CD14-positive monocyte (primary cell): ENCODE results near the gene NELL1. TPM values are rescaled to one million over a fixed set of nuclear protein-coding genes. Genes with fewer than 3 reads are reported as not detected.

ENCODE experiments used
- DNase-seq, 3 donors: peaks; one replicate each; pipeline ENCODE4 v3.0.0-alpha.2; 2011 to 2022
- H2AFZ ChIP-seq: 2 replicates; pipeline ENCODE4 v1.6.0; 2012; ENCODE audit warnings: mild to moderate bottlenecking, low read depth, low read length, inconsistent platforms; ENCODE audit not compliant: insufficient read depth, poor library complexity, severe bottlenecking
- H3K27ac ChIP-seq, 2 donors: 1 replicate in 1 of 2; 2 replicates in 1 of 2; pipeline ENCODE4 v1.5.1; 2012 to 2013; ENCODE audit warnings: low read length in 2 of 2, control low read depth in 1 of 2, inconsistent platforms in 1 of 2, low read depth in 1 of 2, mild to moderate bottlenecking in 1 of 2
- H3K27me3 ChIP-seq, 2 donors: one replicate each; pipeline versions ENCODE4 v1.6.0 to v1.6.1; 2011 to 2013; ENCODE audit warnings: low read length in 2 of 2; ENCODE audit not compliant: control insufficient read depth in 2 of 2, insufficient read depth in 2 of 2
- H3K36me3 ChIP-seq, 2 donors: replicated peaks in 1 of 2; 1 replicate in 1 of 2; 2 replicates in 1 of 2; pipeline versions ENCODE4 v1.5.1 to v1.6.1; 2012 to 2013; ENCODE audit warnings: low read length in 2 of 2, control low read depth in 1 of 2, inconsistent platforms in 1 of 2, mild to moderate bottlenecking in 1 of 2; ENCODE audit not compliant: insufficient read depth in 2 of 2, control insufficient read depth in 1 of 2
- H3K4me1 ChIP-seq, 2 donors: 1 replicate in 1 of 2; 2 replicates in 1 of 2; pipeline versions ENCODE4 v1.5.1 to v1.6.1; 2012 to 2013; ENCODE audit warnings: low read length in 2 of 2, control low read depth in 1 of 2, inconsistent platforms in 1 of 2, mild to moderate bottlenecking in 1 of 2, moderate library complexity in 1 of 2; ENCODE audit not compliant: insufficient read depth in 2 of 2, control insufficient read depth in 1 of 2
- H3K4me2 ChIP-seq: replicated peaks from 2 replicates; pipeline ENCODE3; 2012; ENCODE audit warnings: low read length, moderate library complexity, mild to moderate bottlenecking; ENCODE audit not compliant: poor library complexity, severe bottlenecking; ENCODE audit errors: extremely low read depth
- H3K4me3 ChIP-seq, 3 experiments: fragments of 200-600 bp in 1 of 3; sonication (generic) in 1 of 3; replicated peaks in 1 of 3; 1 replicate in 2 of 3; 2 replicates in 1 of 3; pipeline ENCODE4 v1.5.1; 2011 to 2013; ENCODE audit warnings: low read length in 3 of 3, mild to moderate bottlenecking in 3 of 3, control low read depth in 2 of 3, low read depth in 2 of 3, inconsistent platforms in 1 of 3, moderate library complexity in 1 of 3
- H3K79me2 ChIP-seq: 2 replicates; pipeline ENCODE4 v1.6.0; 2012; ENCODE audit warnings: mild to moderate bottlenecking, control low read depth, inconsistent platforms, low read length, moderate library complexity; ENCODE audit not compliant: insufficient read depth
- H3K9ac ChIP-seq: 2 replicates; pipeline ENCODE4 v1.6.0; 2017; ENCODE audit warnings: low read length, mild to moderate bottlenecking; ENCODE audit not compliant: insufficient read depth, poor library complexity, severe bottlenecking
- H3K9me3 ChIP-seq, 2 donors: replicated peaks in 1 of 2; 1 replicate in 1 of 2; 2 replicates in 1 of 2; pipeline versions ENCODE4 v1.5.1 to v1.6.1; 2012 to 2013; ENCODE audit warnings: low read length in 2 of 2, control low read depth in 1 of 2; ENCODE audit not compliant: control insufficient read depth in 1 of 2, insufficient read depth in 1 of 2
- H4K20me1 ChIP-seq: 2 replicates; pipeline ENCODE4 v1.6.0; 2012; ENCODE audit warnings: mild to moderate bottlenecking, low read length, control low read depth, moderate library complexity; ENCODE audit not compliant: insufficient read depth
- H3K27ac Mint-ChIP-seq, 7 donors: one replicate each; pipeline ENCODE4 v1.8.0; 2020; ENCODE audit warnings: mild to moderate bottlenecking in 7 of 7, mixed read lengths in 7 of 7, moderate library complexity in 6 of 7, inconsistent platforms in 2 of 7
- H3K27me3 Mint-ChIP-seq, 3 donors: one replicate each; pipeline ENCODE4 v1.8.0; 2021 to 2022; ENCODE audit warnings: low read depth in 3 of 3, mild to moderate bottlenecking in 3 of 3, mixed read lengths in 3 of 3, moderate library complexity in 3 of 3, inconsistent platforms in 1 of 3
- H3K36me3 Mint-ChIP-seq, 2 donors: one replicate each; pipeline ENCODE4 v1.8.0; 2020; ENCODE audit warnings: mixed read lengths in 2 of 2, inconsistent platforms in 1 of 2, mild to moderate bottlenecking in 1 of 2
- H3K4me1 Mint-ChIP-seq: one replicate; pipeline ENCODE4 v1.8.0; 2020; ENCODE audit warnings: mild to moderate bottlenecking, mixed read lengths
- H3K4me3 Mint-ChIP-seq, 2 donors: one replicate each; pipeline ENCODE4 v1.8.0; 2020; ENCODE audit warnings: mild to moderate bottlenecking in 2 of 2, mixed read lengths in 2 of 2, moderate library complexity in 1 of 2
- H3K9me3 Mint-ChIP-seq, 7 donors: one replicate each; pipeline ENCODE4 v1.8.0; 2020 to 2022; ENCODE audit warnings: mixed read lengths in 7 of 7, mild to moderate bottlenecking in 6 of 7, moderate library complexity in 6 of 7, inconsistent platforms in 2 of 7
- CTCF ChIP-seq: fragments of 200-600 bp; IDR thresholded peaks from one replicate; pipeline ENCODE4 v1.8.0; 2022; ENCODE audit warnings: antibody characterized with exemption, mild to moderate bottlenecking
- WGBS: methylation state at CpG from one replicate; pipeline ENCODE4 v1.1.5; 2013; ENCODE audit warnings: missing lambda C conversion rate; ENCODE audit not compliant: insufficient coverage; 5-methylcytosine and 5-hydroxymethylcytosine counted together
- intact Hi-C, 2 donors: fragments of 100-400 bp; cut with micrococcal nuclease; formaldehyde crosslinking; loops; one replicate each; pipeline versions ENCODE4 v1.15.0 to v1.15.1; 2023
- polyA plus RNA-seq, 3 donors: library from polyadenylated mRNA; depleted of rRNA in 1 of 3; unstranded in 2 of 3; stranded (reverse) in 1 of 3; fragments of 300-500 nt in 2 of 3; fragments of >200 nt in 1 of 3; fragmentation: Illumina TruSeq in 2 of 3; gene quantifications; 1 replicate in 2 of 3; 2 replicates in 1 of 3; pipeline ENCODE4 v1.2.3, GENCODE V29; 2012 to 2021

Gene NELL1
- polyA plus RNA-seq, 3 donors, result not detected

- Mint-ChIP-seq H3K27ac (no peak overlapping the region), H3K4me1 (no peaks in the 10 kb centered on the region), H3K9me3 (peaks cover 0 to 11% (median 2%) of the 10 kb centered on the region in 7 donors), H3K4me3 (no peak overlapping the region), H3K27me3 (peaks cover 0 to 3% (median 1%) of the 10 kb centered on the region in 3 donors), H3K36me3 (no peaks in the 10 kb centered on the region)
- H3K79me2 ChIP-seq, result no peaks in the 10 kb centered on the region
- no peaks in the 10 kb centered on the region for H3K4me1 ChIP-seq
- no peak for DNase-seq
- no peak overlapping the region for H3K27ac ChIP-seq
- H3K4me2 ChIP-seq, result no peak overlapping the region
- no peak overlapping the region for H3K4me3 ChIP-seq
- peaks cover 0 to 3% of the 10 kb centered on the region in 2 donors for H3K9me3 ChIP-seq
- intact Hi-C loops, result no loop called here
- TF ChIP-seq CTCF, result no peak
- WGBS, result 63% methylated on average over 2 of the region's 3 CpGs
- H3K9ac ChIP-seq, result no peak overlapping the region
- H3K27me3 ChIP-seq, result no peaks in the 10 kb centered on the region
- H2AFZ ChIP-seq, result no peak overlapping the region
- no peaks in the 10 kb centered on the region for H3K36me3 ChIP-seq
- no peaks in the 10 kb centered on the region for H4K20me1 ChIP-seq
These were observed 113.4 kb downstream of the NELL1 start for GRCh38 chr11:20782775-20783174.

GRCh38 chr11:20783220-20783619, 113.8 kb downstream of the NELL1 start:
- H3K36me3 ChIP-seq, result no peaks in the 10 kb centered on the region
- Mint-ChIP-seq H3K27ac (no peak overlapping the region), H3K4me1 (no peaks in the 10 kb centered on the region), H3K4me3 (no peak overlapping the region), H3K27me3 (peaks cover 0 to 3% (median 1%) of the 10 kb centered on the region in 3 donors), H3K36me3 (no peaks in the 10 kb centered on the region), H3K9me3 (peaks cover 0 to 11% (median 2%) of the 10 kb centered on the region in 7 donors)
- H3K9ac ChIP-seq, result no peak overlapping the region
- no peaks in the 10 kb centered on the region for H3K79me2 ChIP-seq
- no peaks in the 10 kb centered on the region for H3K27me3 ChIP-seq
- no peaks in the 10 kb centered on the region for H4K20me1 ChIP-seq
- H3K4me2 ChIP-seq, result no peak overlapping the region
- intact Hi-C loops, result no loop called here
- no peak overlapping the region for H2AFZ ChIP-seq
- WGBS, result 84% methylated on average over 3 of the region's 4 CpGs
- H3K4me3 ChIP-seq, result no peak overlapping the region
- DNase-seq, result no peak
- no peaks in the 10 kb centered on the region for H3K4me1 ChIP-seq
- no peak overlapping the region for H3K27ac ChIP-seq
- peaks cover 0 to 3% of the 10 kb centered on the region in 2 donors for H3K9me3 ChIP-seq
- TF ChIP-seq CTCF, result no peak
